Stimulated activated CD4-positive, alpha-beta T cell treated with anti-CD3 and anti-CD28 coated beads, TNF-alpha, amount 100 ng/mL, for 1 hour (primary cell): ENCODE results near the gene SMIM5.
A peak's percentile ranks its signal among the peaks of the same experiment; 100 is the strongest.

ENCODE experiments used
- DNase-seq, 3 donors: peaks; one replicate each; pipeline ENCODE4 v3.0.0-alpha.2; 2020; ENCODE audit warnings: low read depth in 3 of 3, low spot score in 1 of 3

SMIM5 gene

DNA sequence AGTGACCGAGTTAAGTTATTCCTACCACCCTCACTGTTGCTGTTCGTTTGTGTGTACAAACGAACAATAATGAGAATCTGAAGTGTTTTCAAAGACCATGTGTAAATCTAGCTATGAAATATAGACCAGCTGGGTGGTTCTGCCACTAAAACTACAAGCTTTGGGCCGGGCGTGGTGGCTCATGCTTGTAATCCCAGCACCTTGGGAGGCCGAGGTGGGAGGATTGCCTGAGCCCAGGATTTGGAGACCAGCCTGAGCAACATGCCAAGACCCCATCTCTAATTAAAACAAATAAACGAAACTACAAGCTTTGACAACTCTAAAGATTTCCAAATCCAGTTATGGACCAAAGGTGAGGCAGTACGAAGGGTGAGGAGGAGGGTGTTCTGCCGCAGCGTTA lies 32.7 kb downstream of the SMIM5 start:
- no peak for DNase-seq

DNA sequence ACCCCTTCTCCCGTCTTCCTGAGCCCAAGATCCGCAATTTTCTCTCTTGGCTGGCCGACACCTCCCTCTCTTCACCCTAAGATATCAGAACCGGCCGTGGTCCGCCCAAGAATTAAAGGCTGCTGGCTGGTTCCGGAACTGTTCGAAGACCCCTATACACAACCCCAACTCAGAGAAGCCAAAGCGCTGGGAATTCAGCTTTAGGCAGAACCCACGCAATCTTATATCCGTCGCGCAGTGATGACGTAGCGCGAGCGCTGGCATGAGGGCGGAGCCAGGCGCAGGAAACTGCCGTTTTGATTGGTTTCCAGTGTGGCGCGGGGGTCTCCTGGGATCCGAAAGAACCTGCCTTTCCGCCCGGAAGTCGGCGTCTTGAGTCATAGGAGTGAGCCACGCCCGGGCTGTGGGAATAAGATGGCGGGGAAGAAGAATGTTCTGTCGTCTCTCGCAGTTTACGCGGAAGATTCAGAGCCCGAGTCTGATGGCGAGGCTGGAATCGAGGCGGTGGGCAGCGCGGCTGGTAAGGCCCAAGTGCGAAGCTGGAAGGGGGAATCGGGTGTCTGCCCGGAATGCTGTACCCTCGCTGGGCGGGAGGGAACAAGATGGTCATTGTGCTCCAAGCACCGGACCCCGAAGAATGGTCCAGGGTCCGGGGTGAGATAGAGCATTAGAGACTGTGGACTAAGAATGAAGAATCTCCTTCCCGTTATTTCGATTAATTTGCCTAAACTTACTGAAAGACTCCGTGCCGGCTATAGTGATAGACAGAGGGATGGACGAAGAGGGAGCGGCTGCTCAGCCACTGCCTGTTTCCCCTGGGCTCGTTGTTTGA lies 33.9 kb downstream of the SMIM5 start, which contains the start of the genes RECQL5 and SAP30BP:
RECQL5 (minus strand) TSS at position 196 of the 832 bp plus-strand sequence. CDS start 597 bp downstream, outside the sequence.
SAP30BP (plus strand) TSS at position 380 of the 832 bp plus-strand sequence; CDS start at position 415, 35 bp downstream.
- peak; percentile 94 to 97 (median 95) for DNase-seq

GRCh38 chr17:75667825-75668224 lies 34.6 kb downstream of the SMIM5 start:
- no peak for DNase-seq

GRCh38 chr17:75668489-75668888 lies 35.3 kb downstream of the SMIM5 start:
- no peak for DNase-seq

DNA sequence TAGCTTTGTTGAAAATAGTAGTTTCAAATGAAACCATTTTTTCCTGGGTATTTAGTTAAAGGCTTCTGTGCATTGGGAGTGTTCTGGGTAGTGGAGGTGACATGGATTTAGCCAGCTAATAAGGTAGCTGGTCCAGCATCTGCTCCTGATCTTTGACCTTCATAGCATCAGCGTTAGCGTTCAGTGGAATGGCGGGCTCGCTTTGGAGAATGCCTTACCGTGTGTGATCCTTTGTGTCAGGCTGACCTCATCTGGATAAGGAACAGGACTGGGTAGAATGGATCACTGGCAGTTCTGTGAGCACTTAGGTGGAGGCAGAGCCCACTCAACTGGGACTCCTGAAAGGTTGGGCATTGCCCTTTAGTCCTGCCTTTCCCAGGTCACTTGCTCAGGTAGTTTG lies 37.6 kb downstream of the SMIM5 start:
- DNase-seq = no peak

DNA sequence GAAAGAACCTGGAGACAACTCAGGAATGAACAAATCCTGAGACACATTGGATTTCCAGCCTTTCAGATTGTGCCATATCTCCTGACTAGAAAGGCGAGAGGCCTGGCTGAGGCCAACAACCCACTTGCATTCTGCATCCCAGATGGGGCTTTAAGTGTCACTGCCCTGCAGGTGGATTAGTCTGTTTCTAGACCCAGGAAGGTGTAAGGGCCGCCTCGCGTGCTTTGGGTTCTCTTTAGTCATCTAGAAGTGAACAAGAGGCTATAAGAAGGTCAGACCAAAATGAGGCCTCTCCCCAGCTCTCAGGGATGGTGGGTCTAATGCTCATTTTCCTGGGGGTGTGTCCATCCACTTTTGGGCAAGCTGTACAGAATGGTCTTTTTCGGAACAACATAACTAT lies 38.8 kb downstream of the SMIM5 start:
- DNase-seq = no peak

DNA sequence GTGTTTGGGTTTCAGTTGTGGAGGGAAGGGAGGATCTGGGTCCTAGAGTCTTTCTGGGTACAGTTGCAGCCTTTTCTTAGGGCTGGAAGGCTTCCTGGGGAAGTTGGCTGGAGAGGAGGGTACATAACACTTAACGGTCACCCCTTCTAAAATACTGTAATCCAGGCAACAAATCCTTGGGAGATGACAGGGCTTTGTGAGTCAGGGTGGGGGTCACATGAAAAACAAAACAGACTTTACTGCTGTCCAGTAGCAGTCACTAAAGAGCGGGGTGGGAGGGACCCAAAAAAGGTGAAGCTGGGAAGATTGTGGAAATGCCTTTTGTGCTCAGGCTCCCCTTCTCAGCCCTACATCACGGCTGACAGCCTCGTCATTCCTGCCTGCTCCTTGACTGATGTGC lies 40.3 kb downstream of the SMIM5 start:
- no peak for DNase-seq

- DNase-seq = no peak
Measured at GRCh38 chr17:75676461-75676860, 43.2 kb downstream of the SMIM5 start.

- no peak for DNase-seq
Measured at GRCh38 chr17:75679706-75680211, 46.5 kb downstream of the SMIM5 start.

DNA sequence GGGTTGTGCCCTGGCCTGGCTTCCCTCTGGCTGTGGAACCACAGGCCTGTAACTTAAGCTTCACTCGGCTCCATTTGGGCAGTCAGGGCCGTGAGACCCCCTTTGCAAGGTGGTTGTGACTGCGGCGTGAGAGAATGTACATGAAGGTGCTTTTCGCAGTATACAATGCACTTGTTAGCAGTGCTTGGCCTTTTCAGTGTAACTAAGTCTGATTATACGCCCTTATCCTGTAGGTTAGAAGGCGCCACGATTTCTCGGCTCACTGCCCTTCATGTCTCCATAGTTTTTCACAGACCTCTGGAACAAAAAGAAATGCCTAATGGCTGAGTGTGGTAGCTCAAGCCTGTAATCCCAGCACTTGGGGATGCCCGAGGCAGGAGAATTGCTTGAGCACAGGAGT lies 47.2 kb downstream of the SMIM5 start:
- DNase-seq = no peak

- DNase-seq = no peak
Measured at GRCh38 chr17:75681289-75681688, 48.1 kb downstream of the SMIM5 start.

DNA sequence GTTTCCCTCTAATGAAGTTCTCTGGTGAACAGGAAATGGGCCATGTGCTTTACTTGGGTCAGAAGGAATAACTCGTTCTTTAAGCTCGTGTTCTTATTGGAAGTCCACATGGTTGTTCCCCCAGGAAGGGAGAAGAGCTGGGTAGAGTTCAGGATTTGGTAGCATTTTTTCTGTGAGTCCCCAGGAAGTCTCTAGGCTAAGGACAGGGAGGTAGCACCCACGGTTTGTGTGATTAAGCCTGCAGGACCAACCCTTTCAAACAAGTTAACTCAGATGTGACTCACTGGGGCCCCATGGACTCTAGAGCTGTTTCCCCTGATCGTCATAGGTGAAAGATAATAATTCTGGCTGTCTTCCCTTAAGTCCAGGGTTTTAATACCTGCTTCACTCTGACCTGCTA lies 50.3 kb downstream of the SMIM5 start:
- DNase-seq = no peak

DNA sequence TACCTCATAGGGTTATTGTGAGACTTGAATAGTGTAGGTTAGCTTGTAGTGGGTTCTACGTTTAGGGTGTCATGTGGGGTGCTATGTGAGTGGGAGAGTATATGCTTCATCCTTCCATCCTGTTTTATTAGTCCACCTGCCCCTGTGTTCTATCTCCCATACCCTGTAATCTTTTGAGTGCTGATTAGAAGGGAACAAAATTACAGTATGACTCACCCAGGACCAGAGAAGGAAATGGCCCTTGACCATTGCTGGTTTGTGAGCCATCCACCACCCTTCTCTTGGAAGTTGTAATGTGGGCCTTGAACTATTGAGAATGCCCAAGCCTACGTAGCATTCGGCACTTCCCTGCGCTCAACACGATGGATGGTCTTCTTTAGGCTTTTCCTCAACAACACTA lies 51.0 kb downstream of the SMIM5 start:
- DNase-seq = no peak

- no peak for DNase-seq
Measured at GRCh38 chr17:75684924-75685323, 51.7 kb downstream of the SMIM5 start.

DNA sequence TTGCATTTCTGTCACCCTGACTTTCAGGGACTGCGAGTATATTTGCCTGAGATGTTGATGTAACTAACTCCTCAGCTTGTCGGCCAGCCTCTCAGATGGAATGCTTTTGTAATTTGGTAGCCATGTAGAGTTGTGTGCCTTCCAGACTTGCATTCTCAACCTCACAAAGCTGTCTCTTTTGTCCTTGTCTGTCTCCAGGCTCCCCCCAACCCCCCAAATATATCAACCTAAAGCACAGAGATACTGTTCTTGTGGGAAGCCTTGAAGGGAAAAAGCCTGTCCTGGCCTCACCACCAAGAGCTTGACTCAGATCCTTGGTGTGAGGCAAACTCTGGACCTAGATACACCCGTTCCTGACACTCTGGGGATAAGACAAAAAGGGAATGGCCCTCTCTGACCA lies 52.3 kb downstream of the SMIM5 start:
- no peak for DNase-seq

GRCh38 chr17:75688209-75688825 lies 55.1 kb downstream of the SMIM5 start:
- DNase-seq = no peak

DNA sequence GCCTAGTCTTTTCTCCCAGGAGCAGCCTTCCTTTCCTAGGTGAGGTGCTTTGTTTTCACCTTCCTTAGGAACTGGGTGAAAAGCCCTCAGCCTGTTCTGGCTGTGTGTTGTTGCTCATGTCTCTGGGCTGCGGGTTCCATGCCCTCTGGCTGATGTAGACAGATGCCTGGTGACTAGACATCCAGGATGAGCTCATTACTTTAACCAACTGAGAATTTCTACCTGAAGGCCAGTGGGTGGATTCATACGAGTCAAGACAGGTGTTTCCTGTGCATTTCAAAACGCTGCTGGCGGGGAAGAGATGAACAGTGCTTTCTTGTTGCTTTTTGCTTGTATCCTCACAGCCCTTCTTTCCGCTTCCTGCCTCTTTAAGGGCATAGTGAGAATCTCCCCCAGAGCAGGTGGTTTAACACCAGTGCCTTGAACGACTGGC lies 56.2 kb downstream of the SMIM5 start:
- peak in 1 of 3 donors; percentile 18 for DNase-seq
